ENCODE results near the gene UBTD1.

The UBTD1 gene

GRCh38 chr10:97590082-97590747 lies 91.5 kb downstream of the UBTD1 start:
- no peak for DNase-seq

GRCh38 chr10:97590748-97591495 lies 92.2 kb downstream of the UBTD1 start:
- DNase-seq: no peak

GRCh38 chr10:97593421-97593820 lies 94.7 kb downstream of the UBTD1 start:
- no peak for DNase-seq

DNA sequence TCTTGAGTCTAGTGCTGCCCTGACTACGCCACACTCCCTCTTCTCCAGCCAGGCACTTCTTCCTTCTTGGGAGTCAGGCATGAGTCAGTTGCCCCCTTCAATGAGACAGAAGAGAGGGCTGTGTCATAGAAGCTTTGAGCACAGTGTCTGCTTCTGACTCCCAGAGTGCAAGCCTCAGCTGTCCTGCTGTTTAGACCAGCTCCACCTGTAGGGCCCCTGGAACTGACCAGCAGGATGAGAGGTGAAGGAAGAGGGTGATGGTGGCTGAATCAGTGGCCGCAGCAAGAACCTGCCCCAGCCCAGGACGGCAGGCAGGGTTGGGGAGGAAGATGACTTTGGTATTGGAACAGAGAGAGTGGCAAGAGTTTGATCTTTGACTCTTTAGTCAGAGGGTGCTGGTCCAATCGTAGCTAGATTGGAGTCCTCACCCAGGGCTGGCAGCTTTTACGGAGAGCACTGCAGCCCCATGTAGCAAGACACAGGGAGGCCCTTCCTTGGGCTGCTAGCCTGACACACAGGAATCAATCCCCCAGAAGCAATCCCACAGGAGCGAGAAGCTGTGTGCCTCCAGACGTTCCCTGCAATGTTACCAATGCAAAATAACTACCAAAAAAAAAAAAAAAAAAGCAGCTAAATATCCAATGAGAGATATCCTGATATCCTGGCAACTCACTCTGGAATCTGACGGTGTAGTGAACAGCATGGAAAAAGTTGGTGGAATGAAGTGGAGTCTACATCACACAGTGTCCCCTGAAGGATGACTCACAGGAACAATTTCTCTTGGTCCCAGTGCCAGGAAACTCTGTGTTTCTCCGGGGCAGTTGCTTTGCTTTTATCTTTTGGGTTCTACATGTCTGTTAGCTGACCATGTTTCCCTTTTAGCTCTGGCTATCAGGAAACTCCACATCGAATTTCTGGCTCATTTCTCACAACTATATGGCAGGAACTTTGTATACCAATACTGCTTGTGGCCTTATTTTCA lies 97.7 kb downstream of the UBTD1 start:
- DNase-seq: no peak

DNA sequence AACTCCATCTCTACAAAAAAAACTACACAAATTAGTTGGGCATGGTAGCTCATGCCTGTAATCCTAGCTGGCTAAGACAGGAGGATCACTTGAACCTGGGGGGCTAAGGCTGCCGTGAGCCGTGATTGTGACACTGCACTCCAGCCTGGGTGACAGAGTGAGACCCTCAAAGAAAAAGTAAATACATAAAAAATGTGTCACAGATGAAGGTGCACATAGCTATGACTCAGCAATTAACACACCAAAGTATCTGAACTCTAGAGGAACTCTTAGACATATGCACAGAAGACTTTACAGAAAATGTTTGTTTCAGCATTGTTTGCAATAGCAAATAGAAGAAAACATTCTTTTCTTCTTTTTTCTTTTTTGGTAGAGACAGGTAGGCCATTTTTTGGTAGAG lies 99.1 kb downstream of the UBTD1 start:
- DNase-seq: no peak

GRCh38 chr10:97598407-97599271 lies 99.9 kb downstream of the UBTD1 start:
- no peak for DNase-seq

- DNase-seq: no peak
These were observed 100.5 kb downstream of the UBTD1 start for GRCh38 chr10:97599272-97599619.

DNA sequence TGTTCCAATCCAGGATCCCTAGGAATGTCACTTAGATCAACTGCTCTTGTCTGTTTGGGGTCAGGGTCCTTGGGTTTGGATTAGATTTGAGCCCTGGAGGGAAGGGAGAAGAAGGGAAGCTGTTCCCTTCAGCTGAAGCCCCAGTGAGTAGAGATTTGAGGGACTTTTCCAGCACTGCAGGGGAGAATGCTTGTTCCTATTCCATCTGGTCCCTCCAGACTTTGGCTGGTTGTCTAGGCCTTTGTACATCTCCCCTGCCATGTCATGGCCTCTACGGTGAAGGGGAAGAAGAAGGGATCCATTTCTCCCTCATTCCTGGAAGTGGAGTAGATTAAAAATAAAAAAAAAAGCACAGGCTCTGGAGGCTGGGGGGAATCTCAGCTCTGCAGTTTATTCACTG lies 101.9 kb downstream of the UBTD1 start:
- no peak for DNase-seq

DNA sequence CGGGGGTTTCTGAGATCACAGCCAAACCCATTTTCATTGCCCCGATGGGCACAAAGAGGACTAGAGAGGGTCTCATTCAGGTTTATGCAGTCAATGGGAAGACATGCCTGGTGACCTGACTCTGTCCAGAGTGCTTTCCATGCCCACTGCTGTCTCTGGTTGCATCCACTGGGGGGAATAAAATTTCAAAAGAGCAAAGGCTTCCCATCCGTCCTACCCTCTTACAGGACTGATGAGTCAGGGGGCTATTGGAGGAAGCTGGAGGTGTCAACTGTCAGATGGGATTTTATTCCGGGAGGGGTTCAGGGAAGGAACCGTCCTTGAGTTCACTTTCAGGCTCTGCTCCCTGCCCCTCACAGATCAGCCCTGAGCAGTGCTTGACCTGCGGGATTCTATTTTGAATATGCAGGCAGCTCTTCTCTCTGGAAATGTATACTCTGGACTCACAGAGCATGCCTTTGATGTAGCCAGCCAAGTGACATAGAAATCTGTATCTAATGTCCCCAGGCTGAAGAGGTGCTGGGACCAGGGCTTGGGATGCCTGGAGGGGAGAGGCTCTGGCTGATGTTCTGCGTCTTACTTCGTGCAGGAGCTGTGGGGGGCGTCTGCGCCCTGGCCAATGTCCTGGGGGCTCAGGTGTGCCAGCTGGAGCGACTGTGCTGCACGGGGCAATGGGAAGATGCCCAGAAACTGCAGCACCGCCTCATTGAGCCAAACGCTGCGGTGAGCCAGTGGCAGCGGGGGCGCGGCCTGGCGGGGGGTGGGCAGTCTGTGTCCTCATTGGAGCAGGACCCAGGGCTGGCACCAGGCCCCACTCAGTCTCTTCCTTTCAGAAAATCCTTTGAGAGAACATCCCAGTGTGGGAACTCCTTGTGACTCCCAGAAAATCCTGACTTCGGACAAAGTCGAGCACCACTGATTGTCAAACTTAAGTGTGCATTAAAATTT lies 102.8 kb downstream of the UBTD1 start:
- no peak for DNase-seq

DNA sequence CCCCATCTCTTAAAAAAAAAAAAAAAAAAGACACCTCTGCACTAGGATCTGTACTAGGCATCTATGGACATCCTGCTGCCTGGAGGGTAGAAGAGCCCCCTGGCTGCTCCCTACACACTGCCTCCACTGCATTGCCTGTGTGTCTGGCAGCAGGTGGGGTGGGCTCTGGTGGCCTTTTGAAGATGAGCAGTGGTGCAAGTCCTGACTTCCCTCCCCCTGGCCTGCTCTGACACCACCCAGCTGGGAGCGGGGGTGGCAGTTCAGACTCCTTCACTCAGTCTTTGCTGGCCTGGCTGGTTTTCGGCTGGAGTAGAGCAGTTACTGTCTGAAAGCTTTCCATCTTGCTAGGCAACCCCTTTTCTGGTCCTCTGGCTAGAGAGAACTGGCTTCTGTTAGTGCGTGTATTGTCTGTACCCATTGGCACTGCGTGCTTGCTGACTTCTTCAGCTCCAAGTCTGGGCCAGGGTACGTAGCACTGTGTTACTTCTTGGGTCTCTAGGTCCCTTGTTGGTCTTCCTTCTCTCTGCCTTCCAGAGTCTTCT lies 108.4 kb downstream of the UBTD1 start:
- no peak for DNase-seq

- DNase-seq: no peak
These were observed 110.4 kb downstream of the UBTD1 start for GRCh38 chr10:97608991-97609561.

DNA sequence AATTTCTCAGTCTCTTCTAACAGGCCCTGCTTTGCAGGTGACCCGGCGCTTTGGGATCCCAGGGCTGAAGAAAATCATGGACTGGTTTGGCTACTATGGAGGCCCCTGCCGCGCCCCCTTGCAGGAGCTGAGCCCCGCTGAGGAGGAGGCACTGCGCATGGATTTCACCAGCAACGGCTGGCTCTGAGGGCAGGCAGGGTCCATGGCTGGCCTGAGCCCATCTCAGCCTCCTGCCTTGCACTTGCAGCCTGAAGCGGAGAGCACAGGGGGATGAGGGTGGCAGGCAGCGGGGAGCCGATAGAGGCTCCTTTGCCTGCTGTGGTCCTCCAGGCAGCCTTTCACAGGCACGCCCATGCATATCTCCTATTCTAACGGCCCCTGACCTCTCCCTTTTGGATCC lies 112.7 kb downstream of the UBTD1 start:
- no peak for DNase-seq

DNA sequence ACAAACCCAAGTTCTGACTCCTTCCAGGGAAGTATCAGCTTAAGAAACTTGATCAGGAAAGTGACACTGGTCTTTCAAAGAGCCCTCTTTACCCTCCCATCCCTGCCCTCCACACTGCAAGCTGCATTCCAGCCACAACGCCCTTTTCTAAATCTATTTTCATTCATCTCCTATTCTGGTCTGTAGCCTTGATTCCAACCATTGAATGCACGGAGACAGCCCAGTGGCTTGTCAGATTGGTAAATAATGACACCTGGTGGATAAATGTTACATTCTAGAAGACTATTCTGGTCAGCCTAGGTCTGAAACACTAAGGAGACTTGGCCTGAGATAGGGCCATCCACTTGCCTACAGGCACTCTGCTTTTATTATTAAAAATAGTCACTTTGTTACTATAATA lies 113.7 kb downstream of the UBTD1 start:
- DNase-seq: no peak

GRCh38 chr10:97618285-97618684 lies 119.6 kb downstream of the UBTD1 start:
- no peak for DNase-seq

DNA sequence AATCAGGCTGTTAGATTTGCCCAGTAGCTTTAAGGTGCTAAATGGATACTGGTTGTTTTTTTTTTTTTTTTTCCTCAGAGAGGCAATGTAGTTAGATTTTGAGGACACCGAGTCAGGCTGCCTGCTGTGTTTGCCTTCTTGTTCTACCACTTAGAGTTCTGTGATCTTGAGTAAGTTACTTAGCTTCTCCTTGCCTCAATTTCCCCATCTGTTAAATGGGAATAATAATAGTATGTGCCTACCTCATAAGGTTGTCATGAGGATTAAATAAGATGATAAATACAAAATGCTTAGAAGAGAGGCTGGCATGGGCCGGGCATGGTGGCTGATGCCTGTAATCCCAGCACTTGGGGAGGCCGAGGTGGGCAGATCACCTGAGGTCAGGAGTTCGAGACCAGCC lies 120.0 kb downstream of the UBTD1 start:
- DNase-seq: no peak
